Endothelial cell of umbilical vein (primary cell): Measurements from ENCODE around the gene METTL21A.

Source experiments
- CTCF ChIP-seq, 2 donors: IDR thresholded peaks; 1 replicate in 1 of 2; 2 replicates in 1 of 2; pipeline ENCODE4 v1.5.1; 2011; ENCODE audit warnings: low read length in 2 of 2, mild to moderate bottlenecking in 2 of 2, moderate library complexity in 2 of 2, control low read depth in 1 of 2, inconsistent platforms in 1 of 2, low read depth in 1 of 2; ENCODE audit not compliant: insufficient read depth in 1 of 2; ENCODE audit errors: extremely low read depth in 1 of 2
- EZH2 ChIP-seq: IDR thresholded peaks from 2 replicates; pipeline ENCODE4 v1.6.1; 2012; ENCODE audit warnings: borderline replicate concordance, low read depth, mild to moderate bottlenecking, moderate library complexity, low read length, inconsistent platforms; ENCODE audit not compliant: severe bottlenecking
- FOS ChIP-seq: IDR thresholded peaks from 2 replicates; pipeline ENCODE4 v1.6.1; 2011; ENCODE audit warnings: mild to moderate bottlenecking, low read length, moderate library complexity, borderline replicate concordance; ENCODE audit not compliant: insufficient read depth
- GATA2 ChIP-seq: IDR thresholded peaks from 2 replicates; pipeline ENCODE4 v1.7.0; 2011; ENCODE audit warnings: low read depth, mild to moderate bottlenecking, moderate library complexity, mixed read lengths, low read length; ENCODE audit not compliant: insufficient read length, insufficient read depth
- JUN ChIP-seq: IDR thresholded peaks from 2 replicates; pipeline ENCODE4 v1.6.1; 2011; ENCODE audit warnings: borderline replicate concordance, low read depth; ENCODE audit not compliant: insufficient read length, insufficient read depth
- MYC ChIP-seq: IDR thresholded peaks from one replicate; pipeline ENCODE4 v1.6.1; 2011; ENCODE audit warnings: mild to moderate bottlenecking, low read depth, low read length
- POLR2A ChIP-seq: IDR thresholded peaks from 2 replicates; pipeline ENCODE4 v1.6.1; 2012; ENCODE audit warnings: low read depth, mild to moderate bottlenecking, control low read depth, low read length
- POLR2AphosphoS5 ChIP-seq: IDR thresholded peaks from 2 replicates; pipeline ENCODE4 v1.6.1; 2012; ENCODE audit warnings: low read depth, mild to moderate bottlenecking, control low read depth, low read length, moderate library complexity; ENCODE audit not compliant: insufficient read depth

- TF ChIP-seq CTCF (IDR thresholded peaks at IDR 0.05; ENCODE audit: extremely low read depth in 1 of 2, insufficient read depth in 1 of 2, low read depth in 1 of 2, low read length in 2 of 2): no peak
- no peak for TF ChIP-seq POLR2AphosphoS5
- TF ChIP-seq GATA2: no peak
- no peak for TF ChIP-seq EZH2
- TF ChIP-seq POLR2A: no peak
- TF ChIP-seq JUN: no peak
- TF ChIP-seq FOS: no peak
- no peak for TF ChIP-seq MYC
These were observed 18.4 kb downstream of the METTL21A start for GRCh38 chr2:207606829-207607228.
